CD14-positive monocyte (primary cell): ENCODE data around the gene SLC18A3. TPM values are rescaled to one million over a fixed set of nuclear protein-coding genes. Genes with fewer than 3 reads are reported as not detected.
A peak's percentile ranks its signal among the peaks of the same experiment; 100 is the strongest.

Experiments
- DNase-seq, 3 donors: peaks; one replicate each; pipeline ENCODE4 v3.0.0-alpha.2; 2011 to 2022
- H2AFZ ChIP-seq: 2 replicates; pipeline ENCODE4 v1.6.0; 2012; ENCODE audit warnings: mild to moderate bottlenecking, low read depth, low read length, inconsistent platforms; ENCODE audit not compliant: insufficient read depth, poor library complexity, severe bottlenecking
- H3K27ac ChIP-seq, 2 donors: 1 replicate in 1 of 2; 2 replicates in 1 of 2; pipeline ENCODE4 v1.5.1; 2012 to 2013; ENCODE audit warnings: low read length in 2 of 2, control low read depth in 1 of 2, inconsistent platforms in 1 of 2, low read depth in 1 of 2, mild to moderate bottlenecking in 1 of 2
- H3K27me3 ChIP-seq, 2 donors: one replicate each; pipeline versions ENCODE4 v1.6.0 to v1.6.1; 2011 to 2013; ENCODE audit warnings: low read length in 2 of 2; ENCODE audit not compliant: control insufficient read depth in 2 of 2, insufficient read depth in 2 of 2
- H3K36me3 ChIP-seq, 2 donors: replicated peaks in 1 of 2; 1 replicate in 1 of 2; 2 replicates in 1 of 2; pipeline versions ENCODE4 v1.5.1 to v1.6.1; 2012 to 2013; ENCODE audit warnings: low read length in 2 of 2, control low read depth in 1 of 2, inconsistent platforms in 1 of 2, mild to moderate bottlenecking in 1 of 2; ENCODE audit not compliant: insufficient read depth in 2 of 2, control insufficient read depth in 1 of 2
- H3K4me1 ChIP-seq, 2 donors: 1 replicate in 1 of 2; 2 replicates in 1 of 2; pipeline versions ENCODE4 v1.5.1 to v1.6.1; 2012 to 2013; ENCODE audit warnings: low read length in 2 of 2, control low read depth in 1 of 2, inconsistent platforms in 1 of 2, mild to moderate bottlenecking in 1 of 2, moderate library complexity in 1 of 2; ENCODE audit not compliant: insufficient read depth in 2 of 2, control insufficient read depth in 1 of 2
- H3K4me2 ChIP-seq: replicated peaks from 2 replicates; pipeline ENCODE3; 2012; ENCODE audit warnings: low read length, moderate library complexity, mild to moderate bottlenecking; ENCODE audit not compliant: poor library complexity, severe bottlenecking; ENCODE audit errors: extremely low read depth
- H3K4me3 ChIP-seq, 3 experiments: fragments of 200-600 bp in 1 of 3; sonication (generic) in 1 of 3; replicated peaks in 1 of 3; 1 replicate in 2 of 3; 2 replicates in 1 of 3; pipeline ENCODE4 v1.5.1; 2011 to 2013; ENCODE audit warnings: low read length in 3 of 3, mild to moderate bottlenecking in 3 of 3, control low read depth in 2 of 3, low read depth in 2 of 3, inconsistent platforms in 1 of 3, moderate library complexity in 1 of 3
- H3K79me2 ChIP-seq: 2 replicates; pipeline ENCODE4 v1.6.0; 2012; ENCODE audit warnings: mild to moderate bottlenecking, control low read depth, inconsistent platforms, low read length, moderate library complexity; ENCODE audit not compliant: insufficient read depth
- H3K9ac ChIP-seq: 2 replicates; pipeline ENCODE4 v1.6.0; 2017; ENCODE audit warnings: low read length, mild to moderate bottlenecking; ENCODE audit not compliant: insufficient read depth, poor library complexity, severe bottlenecking
- H3K9me3 ChIP-seq, 2 donors: replicated peaks in 1 of 2; 1 replicate in 1 of 2; 2 replicates in 1 of 2; pipeline versions ENCODE4 v1.5.1 to v1.6.1; 2012 to 2013; ENCODE audit warnings: low read length in 2 of 2, control low read depth in 1 of 2; ENCODE audit not compliant: control insufficient read depth in 1 of 2, insufficient read depth in 1 of 2
- H4K20me1 ChIP-seq: 2 replicates; pipeline ENCODE4 v1.6.0; 2012; ENCODE audit warnings: mild to moderate bottlenecking, low read length, control low read depth, moderate library complexity; ENCODE audit not compliant: insufficient read depth
- H3K27ac Mint-ChIP-seq, 7 donors: one replicate each; pipeline ENCODE4 v1.8.0; 2020; ENCODE audit warnings: mild to moderate bottlenecking in 7 of 7, mixed read lengths in 7 of 7, moderate library complexity in 6 of 7, inconsistent platforms in 2 of 7
- H3K27me3 Mint-ChIP-seq, 3 donors: one replicate each; pipeline ENCODE4 v1.8.0; 2021 to 2022; ENCODE audit warnings: low read depth in 3 of 3, mild to moderate bottlenecking in 3 of 3, mixed read lengths in 3 of 3, moderate library complexity in 3 of 3, inconsistent platforms in 1 of 3
- H3K36me3 Mint-ChIP-seq, 2 donors: one replicate each; pipeline ENCODE4 v1.8.0; 2020; ENCODE audit warnings: mixed read lengths in 2 of 2, inconsistent platforms in 1 of 2, mild to moderate bottlenecking in 1 of 2
- H3K4me1 Mint-ChIP-seq: one replicate; pipeline ENCODE4 v1.8.0; 2020; ENCODE audit warnings: mild to moderate bottlenecking, mixed read lengths
- H3K4me3 Mint-ChIP-seq, 2 donors: one replicate each; pipeline ENCODE4 v1.8.0; 2020; ENCODE audit warnings: mild to moderate bottlenecking in 2 of 2, mixed read lengths in 2 of 2, moderate library complexity in 1 of 2
- H3K9me3 Mint-ChIP-seq, 7 donors: one replicate each; pipeline ENCODE4 v1.8.0; 2020 to 2022; ENCODE audit warnings: mixed read lengths in 7 of 7, mild to moderate bottlenecking in 6 of 7, moderate library complexity in 6 of 7, inconsistent platforms in 2 of 7
- CTCF ChIP-seq: fragments of 200-600 bp; IDR thresholded peaks from one replicate; pipeline ENCODE4 v1.8.0; 2022; ENCODE audit warnings: antibody characterized with exemption, mild to moderate bottlenecking
- WGBS: methylation state at CpG from one replicate; pipeline ENCODE4 v1.1.5; 2013; ENCODE audit warnings: missing lambda C conversion rate; ENCODE audit not compliant: insufficient coverage; 5-methylcytosine and 5-hydroxymethylcytosine counted together
- intact Hi-C, 2 donors: fragments of 100-400 bp; cut with micrococcal nuclease; formaldehyde crosslinking; loops; one replicate each; pipeline versions ENCODE4 v1.15.0 to v1.15.1; 2023
- polyA plus RNA-seq, 3 donors: library from polyadenylated mRNA; depleted of rRNA in 1 of 3; unstranded in 2 of 3; stranded (reverse) in 1 of 3; fragments of 300-500 nt in 2 of 3; fragments of >200 nt in 1 of 3; fragmentation: Illumina TruSeq in 2 of 3; gene quantifications; 1 replicate in 2 of 3; 2 replicates in 1 of 3; pipeline ENCODE4 v1.2.3, GENCODE V29; 2012 to 2021

Gene SLC18A3
- polyA plus RNA-seq, 3 donors: not detected

GRCh38 chr10:49611166-49611815 lies 1.2 kb downstream of the SLC18A3 start:
- peaks cover 45 to 88% of the 10 kb centered on the region in 2 donors for H3K27me3 ChIP-seq

More at GRCh38 chr10:49611166-49611815, 1.2 kb downstream of the SLC18A3 start:
- no peak for DNase-seq
- Mint-ChIP-seq H3K4me3 (peak overlapping the region in 1 of 2 donors; percentile 82), H3K36me3 (peaks cover 0 to 6% of the 10 kb centered on the region in 2 donors), H3K9me3 (peaks cover 0 to 37% (median 14%) of the 10 kb centered on the region in 7 donors), H3K4me1 (peaks cover 2% of the 10 kb centered on the region), H3K27ac (peak overlapping the region in 1 of 7 donors; percentile 4), H3K27me3 (peaks cover 83 to 95% (median 92%) of the 10 kb centered on the region in 3 donors)
- no peaks in the 10 kb centered on the region for H4K20me1 ChIP-seq
- H3K9me3 ChIP-seq: peaks cover 0 to 36% of the 10 kb centered on the region in 2 donors
- 8% methylated on average over 63 of the region's 63 CpGs for WGBS
- H3K4me3 ChIP-seq: no peak overlapping the region
- H3K36me3 ChIP-seq: no peaks in the 10 kb centered on the region
- no peak overlapping the region for H3K4me2 ChIP-seq
- H3K27ac ChIP-seq: no peak overlapping the region
- no peak for TF ChIP-seq CTCF
- intact Hi-C loops: no loop called here
- no peak overlapping the region for H2AFZ ChIP-seq
- no peaks in the 10 kb centered on the region for H3K4me1 ChIP-seq
- H3K9ac ChIP-seq: no peak overlapping the region
- no peaks in the 10 kb centered on the region for H3K79me2 ChIP-seq
